ENCODE results near the gene PABPN1L.

DNA sequence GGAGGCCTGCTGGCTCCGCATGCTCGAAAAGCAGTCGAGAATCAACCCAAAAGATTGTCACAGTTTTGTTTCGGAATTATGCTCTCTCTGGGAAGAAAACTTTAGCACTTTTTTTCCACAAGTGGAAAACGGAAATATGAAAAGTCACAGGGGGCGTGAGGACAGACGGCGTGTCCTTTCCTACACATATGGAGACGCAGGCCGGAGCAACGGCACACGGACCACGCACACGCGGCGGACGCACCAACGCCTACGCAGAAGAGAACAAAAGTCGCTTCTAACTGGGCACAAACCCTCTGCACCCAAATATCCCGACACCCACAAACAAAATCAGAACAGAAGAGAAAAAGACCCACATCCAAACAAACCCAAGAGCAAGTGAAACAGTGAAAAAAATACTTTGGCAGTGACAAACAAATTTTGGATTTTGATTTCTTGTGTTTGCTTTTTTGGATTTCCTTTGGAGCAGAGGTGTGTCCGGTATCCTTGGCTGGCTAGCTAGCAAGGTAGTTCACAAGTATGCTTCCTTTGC lies 9.3 kb upstream of the PABPN1L start:
- TF ChIP-seq, protein P1, sequence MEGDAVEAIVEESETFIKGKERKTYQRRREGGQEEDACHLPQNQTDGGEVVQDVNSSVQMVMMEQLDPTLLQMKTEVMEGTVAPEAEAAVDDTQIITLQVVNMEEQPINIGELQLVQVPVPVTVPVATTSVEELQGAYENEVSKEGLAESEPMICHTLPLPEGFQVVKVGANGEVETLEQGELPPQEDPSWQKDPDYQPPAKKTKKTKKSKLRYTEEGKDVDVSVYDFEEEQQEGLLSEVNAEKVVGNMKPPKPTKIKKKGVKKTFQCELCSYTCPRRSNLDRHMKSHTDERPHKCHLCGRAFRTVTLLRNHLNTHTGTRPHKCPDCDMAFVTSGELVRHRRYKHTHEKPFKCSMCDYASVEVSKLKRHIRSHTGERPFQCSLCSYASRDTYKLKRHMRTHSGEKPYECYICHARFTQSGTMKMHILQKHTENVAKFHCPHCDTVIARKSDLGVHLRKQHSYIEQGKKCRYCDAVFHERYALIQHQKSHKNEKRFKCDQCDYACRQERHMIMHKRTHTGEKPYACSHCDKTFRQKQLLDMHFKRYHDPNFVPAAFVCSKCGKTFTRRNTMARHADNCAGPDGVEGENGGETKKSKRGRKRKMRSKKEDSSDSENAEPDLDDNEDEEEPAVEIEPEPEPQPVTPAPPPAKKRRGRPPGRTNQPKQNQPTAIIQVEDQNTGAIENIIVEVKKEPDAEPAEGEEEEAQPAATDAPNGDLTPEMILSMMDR (IDR thresholded peaks at IDR 0.05; ENCODE audit: extremely low read depth in 1 of 2, insufficient read depth in 1 of 2, low read depth in 1 of 2, low read length in 2 of 2), result no peak
- TF ChIP-seq, protein P2, sequence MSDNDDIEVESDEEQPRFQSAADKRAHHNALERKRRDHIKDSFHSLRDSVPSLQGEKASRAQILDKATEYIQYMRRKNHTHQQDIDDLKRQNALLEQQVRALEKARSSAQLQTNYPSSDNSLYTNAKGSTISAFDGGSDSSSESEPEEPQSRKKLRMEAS (IDR thresholded peaks at IDR 0.05; ENCODE audit: insufficient read depth, insufficient read length), result no peak
- TF ChIP-seq EZH2 (IDR thresholded peaks at IDR 0.05; ENCODE audit: borderline replicate concordance, low read depth, low read length, severe bottlenecking) (no peak), POLR2A (IDR thresholded peaks at IDR 0.05; ENCODE audit: low read depth, low read length) (no peak)

All from endothelial cell of umbilical vein (primary cell).